ENCODE data around the gene VSIR. TPM values are rescaled to one million over a fixed set of nuclear protein-coding genes. Genes with fewer than 3 reads are reported as not detected.
A peak's percentile ranks its signal among the peaks of the same experiment; 100 is the strongest.

VSIR gene
- total and polyA plus RNA-seq, 2 donors (not counting 1 experiment from before 2014, with no cell fraction given) = 40.5 to 61.2 TPM

- H3K4me1 Mint-ChIP-seq = peaks cover 62% of the 10 kb centered on the region
- Histone ChIP-seq H2AFZ (ENCODE audit: insufficient read depth, low read depth, low read length, poor library complexity, severe bottlenecking) (no peak overlapping the region), H3K4me3 (ENCODE audit: control extremely low read depth in 1 of 5, extremely low read depth in 1 of 5, insufficient read depth in 1 of 5, low read depth in 2 of 5, low read length in 4 of 5) (no peak overlapping the region), H4K20me1 (ENCODE audit: control insufficient read depth, insufficient read depth, low read length, poor library complexity, severe bottlenecking) (no peaks in the 10 kb centered on the region), H3K27ac (ENCODE audit: low read length in 2 of 2) (no peak overlapping the region), H3K27me3 (replicated peaks in 1 of 4; ENCODE audit: control extremely low read depth in 1 of 4, control insufficient read depth in 3 of 4, insufficient read depth in 4 of 4, low read length in 3 of 4) (no peaks in the 10 kb centered on the region), H3K79me2 (ENCODE audit: control insufficient read depth, insufficient read depth, low read length) (peaks cover 39% of the 10 kb centered on the region), H3K9ac (ENCODE audit: low read length) (no peak overlapping the region), H3K9me3 (ENCODE audit: control extremely low read depth in 1 of 3, control insufficient read depth in 2 of 3, insufficient read depth in 1 of 3, low read length in 2 of 3) (no peaks in the 10 kb centered on the region), H3K36me3 (replicated peaks in 1 of 2; ENCODE audit: control extremely low read depth in 1 of 2, control insufficient read depth in 1 of 2, extremely low read depth in 1 of 2, insufficient read depth in 2 of 2, low read length in 1 of 2) (peaks cover 0 to 40% of the 10 kb centered on the region in 2 experiments), H3K4me1 (ENCODE audit: control insufficient read depth in 2 of 2, insufficient read depth in 2 of 2, low read length in 2 of 2) (peaks cover 17 to 57% of the 10 kb centered on the region in 2 donors), H3K4me2 (replicated peaks; ENCODE audit: low read depth, low read length, poor library complexity, severe bottlenecking) (no peak overlapping the region)
- intact Hi-C loops (cut with micrococcal nuclease) = no loop called here
- DNase-seq = no peak
- peak overlapping the region; percentile 34 for H3K27ac Mint-ChIP-seq
- 99% methylated on average over 4 of the region's 5 CpGs for WGBS (ENCODE audit: insufficient coverage)
- no peaks in the 10 kb centered on the region for H3K27me3 Mint-ChIP-seq
- no peak overlapping the region for H3K4me3 Mint-ChIP-seq
- H3K9me3 Mint-ChIP-seq (ENCODE audit: insufficient read depth) = no peaks in the 10 kb centered on the region
- TF ChIP-seq CTCF (IDR thresholded peaks at IDR 0.05) = no peak
- TF ChIP-seq EZH2 (IDR thresholded peaks at IDR 0.05; ENCODE audit: borderline replicate concordance, insufficient read depth, low read depth, low read length, poor library complexity, severe bottlenecking) = no peak
- POLR2A ChIA-PET = no interaction called here
- CTCF ChIA-PET = interaction anchor here (1.0 to 3.4 kb wide), 3 partner anchors 10 to 54 kb away, joined by 4 to 14 read pairs (median 4); partner anchors contain the start of gene VSIR
- no peak for ATAC-seq (ENCODE audit: low read depth)
Observed at GRCh38 chr10:71762324-71762723, 11.0 kb downstream of the VSIR start.

GRCh38 chr10:71761541-71762113 lies 11.7 kb downstream of the VSIR start:
- H3K9ac ChIP-seq (ENCODE audit: low read length) = no peak overlapping the region
- no peaks in the 10 kb centered on the region for H3K27me3 Mint-ChIP-seq
- no peak for DNase-seq
- ChIA-PET POLR2A (no interaction called here), CTCF (no interaction called here)
- peaks cover 17 to 57% of the 10 kb centered on the region in 2 donors for H3K4me1 ChIP-seq (ENCODE audit: control insufficient read depth in 2 of 2, insufficient read depth in 2 of 2, low read length in 2 of 2)
- H3K4me2 ChIP-seq (replicated peaks; ENCODE audit: low read depth, low read length, poor library complexity, severe bottlenecking) = no peak overlapping the region
- H3K9me3 Mint-ChIP-seq (ENCODE audit: insufficient read depth) = no peaks in the 10 kb centered on the region
- H3K27ac ChIP-seq (ENCODE audit: low read length in 2 of 2) = no peak overlapping the region
- no peak overlapping the region for H3K27ac Mint-ChIP-seq
- H4K20me1 ChIP-seq (ENCODE audit: control insufficient read depth, insufficient read depth, low read length, poor library complexity, severe bottlenecking) = no peaks in the 10 kb centered on the region
- no peaks in the 10 kb centered on the region for H3K9me3 ChIP-seq (ENCODE audit: control extremely low read depth in 1 of 3, control insufficient read depth in 2 of 3, insufficient read depth in 1 of 3, low read length in 2 of 3)
- no peak for ATAC-seq (ENCODE audit: low read depth)
- no peak overlapping the region for H3K4me3 Mint-ChIP-seq
- TF ChIP-seq CTCF (IDR thresholded peaks at IDR 0.05) = no peak
- no peak for TF ChIP-seq EZH2 (IDR thresholded peaks at IDR 0.05; ENCODE audit: borderline replicate concordance, insufficient read depth, low read depth, low read length, poor library complexity, severe bottlenecking)
- no peak overlapping the region for H3K4me3 ChIP-seq (ENCODE audit: control extremely low read depth in 1 of 5, extremely low read depth in 1 of 5, insufficient read depth in 1 of 5, low read depth in 2 of 5, low read length in 4 of 5)
- WGBS (ENCODE audit: insufficient coverage) = 97% methylated on average over 25 of the region's 26 CpGs
- no peaks in the 10 kb centered on the region for H3K27me3 ChIP-seq (replicated peaks in 1 of 4; ENCODE audit: control extremely low read depth in 1 of 4, control insufficient read depth in 3 of 4, insufficient read depth in 4 of 4, low read length in 3 of 4)
- peaks cover 33% of the 10 kb centered on the region for H3K79me2 ChIP-seq (ENCODE audit: control insufficient read depth, insufficient read depth, low read length)
- H3K4me1 Mint-ChIP-seq = peaks cover 62% of the 10 kb centered on the region
- intact Hi-C loops (cut with micrococcal nuclease) = no loop called here
- H3K36me3 ChIP-seq (replicated peaks in 1 of 2; ENCODE audit: control extremely low read depth in 1 of 2, control insufficient read depth in 1 of 2, extremely low read depth in 1 of 2, insufficient read depth in 2 of 2, low read length in 1 of 2) = peaks cover 0 to 40% of the 10 kb centered on the region in 2 experiments
- no peak overlapping the region for H2AFZ ChIP-seq (ENCODE audit: insufficient read depth, low read depth, low read length, poor library complexity, severe bottlenecking)
